Measurements from ENCODE around the gene CHRNA7. TPM values are rescaled to one million over a fixed set of nuclear protein-coding genes. Genes with fewer than 3 reads are reported as not detected.

CHRNA7 gene
- polyA plus RNA-seq, 1 donor, result 15.8 TPM

- H3K9me3 ChIP-seq (ENCODE audit: control insufficient read depth, low read depth, low read length), result no peaks in the 10 kb centered on the region
- no peaks in the 10 kb centered on the region for H3K4me1 ChIP-seq (ENCODE audit: control insufficient read depth, insufficient read depth, low read length)
- no peak overlapping the region for H3K4me3 ChIP-seq (ENCODE audit: low read length)
- no peak for DNase-seq
- H3K27me3 ChIP-seq (ENCODE audit: control insufficient read depth, insufficient read depth, low read length), result no peaks in the 10 kb centered on the region
- H3K36me3 ChIP-seq (ENCODE audit: control insufficient read depth, insufficient read depth, low read length), result peaks cover 4% of the 10 kb centered on the region
- H3K27ac ChIP-seq (ENCODE audit: low read length), result no peak overlapping the region
- WGBS (ENCODE audit: insufficient coverage, low lambda C conversion rate), result 100% methylated on average over 1 of the region's 3 CpGs
Observed at GRCh38 chr15:32119286-32119685, 89.0 kb downstream of the CHRNA7 start.

- Histone ChIP-seq H3K27ac (ENCODE audit: low read length) (no peak overlapping the region), H3K4me1 (ENCODE audit: control insufficient read depth, insufficient read depth, low read length) (no peaks in the 10 kb centered on the region), H3K36me3 (ENCODE audit: control insufficient read depth, insufficient read depth, low read length) (peaks cover 4% of the 10 kb centered on the region), H3K4me3 (ENCODE audit: low read length) (no peak overlapping the region), H3K27me3 (ENCODE audit: control insufficient read depth, insufficient read depth, low read length) (no peaks in the 10 kb centered on the region), H3K9me3 (ENCODE audit: control insufficient read depth, low read depth, low read length) (no peaks in the 10 kb centered on the region)
- WGBS (ENCODE audit: insufficient coverage, low lambda C conversion rate), result no CpG with 5 or more reads among the region's 12 CpGs
- no peak for DNase-seq
Observed at GRCh38 chr15:32119694-32120330, 89.5 kb downstream of the CHRNA7 start.

- no peaks in the 10 kb centered on the region for H3K9me3 ChIP-seq (ENCODE audit: control insufficient read depth, low read depth, low read length)
- no peak overlapping the region for H3K4me3 ChIP-seq (ENCODE audit: low read length)
- no peaks in the 10 kb centered on the region for H3K27me3 ChIP-seq (ENCODE audit: control insufficient read depth, insufficient read depth, low read length)
- H3K27ac ChIP-seq (ENCODE audit: low read length), result no peak overlapping the region
- no peaks in the 10 kb centered on the region for H3K4me1 ChIP-seq (ENCODE audit: control insufficient read depth, insufficient read depth, low read length)
- DNase-seq, result no peak
- H3K36me3 ChIP-seq (ENCODE audit: control insufficient read depth, insufficient read depth, low read length), result peaks cover 3% of the 10 kb centered on the region
- no CpG with 5 or more reads among the region's 23 CpGs for WGBS (ENCODE audit: insufficient coverage, low lambda C conversion rate)
Observed at GRCh38 chr15:32120577-32121383, 90.5 kb downstream of the CHRNA7 start.

- H3K27ac ChIP-seq (ENCODE audit: low read length), result no peak overlapping the region
- WGBS (ENCODE audit: insufficient coverage, low lambda C conversion rate), result no CpG with 5 or more reads among the region's 6 CpGs
- no peaks in the 10 kb centered on the region for H3K27me3 ChIP-seq (ENCODE audit: control insufficient read depth, insufficient read depth, low read length)
- no peak overlapping the region for H3K4me3 ChIP-seq (ENCODE audit: low read length)
- no peaks in the 10 kb centered on the region for H3K9me3 ChIP-seq (ENCODE audit: control insufficient read depth, low read depth, low read length)
- no peak for DNase-seq
- H3K36me3 ChIP-seq (ENCODE audit: control insufficient read depth, insufficient read depth, low read length), result peaks cover 3% of the 10 kb centered on the region
- no peaks in the 10 kb centered on the region for H3K4me1 ChIP-seq (ENCODE audit: control insufficient read depth, insufficient read depth, low read length)
Observed at GRCh38 chr15:32121384-32121695, 91.0 kb downstream of the CHRNA7 start.

GRCh38 chr15:32122013-32122412, 91.7 kb downstream of the CHRNA7 start:
- H3K27ac ChIP-seq (ENCODE audit: low read length), result no peak overlapping the region
- H3K4me1 ChIP-seq (ENCODE audit: control insufficient read depth, insufficient read depth, low read length), result no peaks in the 10 kb centered on the region
- no peak for DNase-seq
- no CpG with 5 or more reads among the region's 4 CpGs for WGBS (ENCODE audit: insufficient coverage, low lambda C conversion rate)
- no peak overlapping the region for H3K4me3 ChIP-seq (ENCODE audit: low read length)
- H3K36me3 ChIP-seq (ENCODE audit: control insufficient read depth, insufficient read depth, low read length), result peaks cover 3% of the 10 kb centered on the region
- H3K9me3 ChIP-seq (ENCODE audit: control insufficient read depth, low read depth, low read length), result no peaks in the 10 kb centered on the region
- H3K27me3 ChIP-seq (ENCODE audit: control insufficient read depth, insufficient read depth, low read length), result no peaks in the 10 kb centered on the region

GRCh38 chr15:32123473-32123872, 93.2 kb downstream of the CHRNA7 start:
- H3K27me3 ChIP-seq (ENCODE audit: control insufficient read depth, insufficient read depth, low read length), result no peaks in the 10 kb centered on the region
- no peak overlapping the region for H3K4me3 ChIP-seq (ENCODE audit: low read length)
- H3K36me3 ChIP-seq (ENCODE audit: control insufficient read depth, insufficient read depth, low read length), result peaks cover 3% of the 10 kb centered on the region
- H3K9me3 ChIP-seq (ENCODE audit: control insufficient read depth, low read depth, low read length), result no peaks in the 10 kb centered on the region
- 47% methylated on average over 2 of the region's 3 CpGs for WGBS (ENCODE audit: insufficient coverage, low lambda C conversion rate)
- no peaks in the 10 kb centered on the region for H3K4me1 ChIP-seq (ENCODE audit: control insufficient read depth, insufficient read depth, low read length)
- DNase-seq, result no peak
- no peak overlapping the region for H3K27ac ChIP-seq (ENCODE audit: low read length)

- no peaks in the 10 kb centered on the region for H3K9me3 ChIP-seq (ENCODE audit: control insufficient read depth, low read depth, low read length)
- H3K36me3 ChIP-seq (ENCODE audit: control insufficient read depth, insufficient read depth, low read length), result peaks cover 2% of the 10 kb centered on the region
- H3K27me3 ChIP-seq (ENCODE audit: control insufficient read depth, insufficient read depth, low read length), result no peaks in the 10 kb centered on the region
- H3K4me3 ChIP-seq (ENCODE audit: low read length), result no peak overlapping the region
- no peaks in the 10 kb centered on the region for H3K4me1 ChIP-seq (ENCODE audit: control insufficient read depth, insufficient read depth, low read length)
- WGBS (ENCODE audit: insufficient coverage, low lambda C conversion rate), result no CpG with 5 or more reads among the region's 4 CpGs
- DNase-seq, result no peak
- H3K27ac ChIP-seq (ENCODE audit: low read length), result no peak overlapping the region
Observed at GRCh38 chr15:32124726-32125125, 94.4 kb downstream of the CHRNA7 start.

- Histone ChIP-seq H3K9me3 (ENCODE audit: control insufficient read depth, low read depth, low read length) (no peaks in the 10 kb centered on the region), H3K27ac (ENCODE audit: low read length) (no peak overlapping the region), H3K27me3 (ENCODE audit: control insufficient read depth, insufficient read depth, low read length) (no peaks in the 10 kb centered on the region), H3K4me1 (ENCODE audit: control insufficient read depth, insufficient read depth, low read length) (no peaks in the 10 kb centered on the region), H3K4me3 (ENCODE audit: low read length) (no peak overlapping the region), H3K36me3 (ENCODE audit: control insufficient read depth, insufficient read depth, low read length) (peaks cover 2% of the 10 kb centered on the region)
- no peak for DNase-seq
- WGBS (ENCODE audit: insufficient coverage, low lambda C conversion rate), result no CpG with 5 or more reads among the region's 3 CpGs
Observed at GRCh38 chr15:32125595-32125994, 95.3 kb downstream of the CHRNA7 start.

GRCh38 chr15:32129815-32130214, 99.5 kb downstream of the CHRNA7 start:
- H3K27ac ChIP-seq (ENCODE audit: low read length), result no peak overlapping the region
- H3K4me3 ChIP-seq (ENCODE audit: low read length), result no peak overlapping the region
- H3K36me3 ChIP-seq (ENCODE audit: control insufficient read depth, insufficient read depth, low read length), result peaks cover 1% of the 10 kb centered on the region
- no peaks in the 10 kb centered on the region for H3K4me1 ChIP-seq (ENCODE audit: control insufficient read depth, insufficient read depth, low read length)
- no peak for DNase-seq
- H3K27me3 ChIP-seq (ENCODE audit: control insufficient read depth, insufficient read depth, low read length), result no peaks in the 10 kb centered on the region
- H3K9me3 ChIP-seq (ENCODE audit: control insufficient read depth, low read depth, low read length), result no peaks in the 10 kb centered on the region

- H3K27me3 ChIP-seq (ENCODE audit: control insufficient read depth, insufficient read depth, low read length), result no peaks in the 10 kb centered on the region
- no peak overlapping the region for H3K27ac ChIP-seq (ENCODE audit: low read length)
- no peaks in the 10 kb centered on the region for H3K9me3 ChIP-seq (ENCODE audit: control insufficient read depth, low read depth, low read length)
- no peak overlapping the region for H3K4me3 ChIP-seq (ENCODE audit: low read length)
- WGBS (ENCODE audit: insufficient coverage, low lambda C conversion rate), result 94% methylated on average over 2 of the region's 3 CpGs
- DNase-seq, result no peak
- H3K4me1 ChIP-seq (ENCODE audit: control insufficient read depth, insufficient read depth, low read length), result no peaks in the 10 kb centered on the region
- H3K36me3 ChIP-seq (ENCODE audit: control insufficient read depth, insufficient read depth, low read length), result no peaks in the 10 kb centered on the region
Observed at GRCh38 chr15:32130823-32131222, 100.5 kb downstream of the CHRNA7 start.

- Histone ChIP-seq H3K4me1 (ENCODE audit: control insufficient read depth, insufficient read depth, low read length) (no peaks in the 10 kb centered on the region), H3K4me3 (ENCODE audit: low read length) (no peak overlapping the region), H3K27me3 (ENCODE audit: control insufficient read depth, insufficient read depth, low read length) (no peaks in the 10 kb centered on the region), H3K27ac (ENCODE audit: low read length) (no peak overlapping the region), H3K9me3 (ENCODE audit: control insufficient read depth, low read depth, low read length) (no peaks in the 10 kb centered on the region), H3K36me3 (ENCODE audit: control insufficient read depth, insufficient read depth, low read length) (no peaks in the 10 kb centered on the region)
- WGBS (ENCODE audit: insufficient coverage, low lambda C conversion rate), result no CpG with 5 or more reads among the region's 4 CpGs
- no peak for DNase-seq
Observed at GRCh38 chr15:32131803-32132202, 101.5 kb downstream of the CHRNA7 start.
